Esophagus (tissue), 2 donors: ENCODE measurements around the gene YJEFN3. TPM values are rescaled to one million over a fixed set of nuclear protein-coding genes. Genes with fewer than 3 reads are reported as not detected.

ENCODE experiments used
- H3K27ac ChIP-seq, 2 donors: one replicate each; pipeline ENCODE4 v1.5.1; 2013; ENCODE audit warnings: low read depth in 2 of 2, mild to moderate bottlenecking in 2 of 2, inconsistent platforms in 1 of 2, low read length in 1 of 2, moderate library complexity in 1 of 2
- H3K27me3 ChIP-seq, 2 donors: one replicate each; pipeline ENCODE4 v1.6.1; 2013; ENCODE audit warnings: low read length in 2 of 2, control low read depth in 1 of 2, mild to moderate bottlenecking in 1 of 2; ENCODE audit not compliant: insufficient read depth in 2 of 2, control insufficient read depth in 1 of 2
- H3K36me3 ChIP-seq, 2 donors: one replicate each; pipeline ENCODE4 v1.6.1; 2013; ENCODE audit warnings: low read length in 1 of 2; ENCODE audit not compliant: control insufficient read depth in 2 of 2, insufficient read depth in 2 of 2
- H3K4me1 ChIP-seq, 2 donors: one replicate each; pipeline ENCODE4 v1.6.1; 2013; ENCODE audit warnings: low read length in 1 of 2; ENCODE audit not compliant: control insufficient read depth in 2 of 2, insufficient read depth in 2 of 2
- H3K4me3 ChIP-seq, 2 donors: one replicate each; pipeline ENCODE4 v1.5.1; 2013; ENCODE audit warnings: low read length in 2 of 2, mild to moderate bottlenecking in 2 of 2, low read depth in 1 of 2, moderate library complexity in 1 of 2
- H3K9me3 ChIP-seq, 2 donors: one replicate each; pipeline ENCODE4 v1.6.1; 2013; ENCODE audit warnings: mild to moderate bottlenecking in 2 of 2, low read depth in 1 of 2, low read length in 1 of 2, moderate library complexity in 1 of 2; ENCODE audit not compliant: control insufficient read depth in 2 of 2, insufficient read depth in 1 of 2
- WGBS, 2 donors: extraction: QIAGEN DNeasy Blood & Tissue Kit; methylation state at CpG; one replicate each; pipeline ENCODE4 v1.1.7; 2013; 5-methylcytosine and 5-hydroxymethylcytosine counted together
- polyA plus RNA-seq, 2 donors: library from polyadenylated mRNA; stranded (reverse); fragments of 200-250 nt; gene quantifications; one replicate each; pipeline ENCODE4 v1.2.3, GENCODE V29; 2013
- donor health status: healthy with polysubstance abuse.
- donor health status: Bipolar disorder and iron deficiency.

The YJEFN3 gene
- polyA plus RNA-seq, 2 donors: 1.6 to 7.3 TPM

GRCh38 chr19:19562665-19563347 lies 34.1 kb downstream of the YJEFN3 start:
- H3K27me3 ChIP-seq: no peaks in the 10 kb centered on the region
- H3K4me3 ChIP-seq: no peak overlapping the region
- H3K27ac ChIP-seq: no peak overlapping the region
- 73 to 75% methylated on average over 17 of the region's 17 CpGs for WGBS, 2 donors
- no peaks in the 10 kb centered on the region for H3K36me3 ChIP-seq
- H3K4me1 ChIP-seq: no peaks in the 10 kb centered on the region
- no peaks in the 10 kb centered on the region for H3K9me3 ChIP-seq

DNA sequence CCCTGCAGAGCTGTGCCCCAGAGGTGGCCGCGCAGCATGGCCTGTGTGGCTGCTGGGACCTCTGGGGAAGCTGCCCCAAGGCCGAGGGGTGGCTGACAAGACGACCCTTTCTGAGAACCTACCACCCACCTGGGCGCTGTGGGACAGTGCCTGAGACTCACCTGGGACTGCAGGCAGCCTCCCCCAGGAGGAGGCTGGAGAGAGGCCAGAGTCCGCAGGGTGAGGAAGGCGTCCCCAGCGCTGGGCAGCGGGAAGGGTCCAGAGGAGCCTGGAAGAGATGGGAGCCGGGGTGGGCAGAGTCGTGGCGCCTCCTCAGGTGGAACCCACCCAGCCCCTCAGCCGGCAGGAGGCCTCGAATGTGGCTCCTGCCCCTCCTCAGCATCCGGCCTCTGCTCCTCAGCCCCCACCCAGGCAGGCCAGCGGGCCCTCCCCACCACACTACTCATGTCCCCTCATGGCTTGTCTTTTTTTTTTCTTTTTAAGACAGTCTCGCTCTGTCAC lies 34.7 kb downstream of the YJEFN3 start:
- H3K27ac ChIP-seq: no peak overlapping the region
- 91 to 93% methylated on average over 17 of the region's 17 CpGs for WGBS, 2 donors

DNA sequence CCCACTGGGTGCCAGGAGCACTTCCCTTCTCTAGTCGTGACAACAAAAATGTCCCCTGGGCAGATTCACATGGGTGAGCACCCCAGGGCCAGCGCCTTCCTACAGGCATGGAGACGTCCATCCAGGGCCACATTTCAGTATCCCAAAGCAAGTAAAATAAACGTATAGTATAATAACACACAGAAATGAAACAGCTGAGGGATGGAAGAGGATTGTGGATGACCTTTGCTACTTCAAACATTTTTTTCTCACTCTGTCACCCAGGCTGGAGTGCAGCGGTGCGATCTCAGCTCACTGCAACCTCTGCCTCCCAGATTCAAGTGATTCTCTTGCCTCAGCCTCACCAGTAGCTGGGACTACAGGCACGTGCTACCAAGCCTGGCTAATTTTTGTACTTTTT lies 37.6 kb downstream of the YJEFN3 start:
- no peaks in the 10 kb centered on the region for H3K27me3 ChIP-seq
- no peak overlapping the region for H3K27ac ChIP-seq
- no peaks in the 10 kb centered on the region for H3K4me1 ChIP-seq
- no peak overlapping the region for H3K4me3 ChIP-seq
- no peaks in the 10 kb centered on the region for H3K9me3 ChIP-seq
- 68 to 76% methylated on average over 7 of the region's 7 CpGs for WGBS, 2 donors
- peaks cover 0 to 7% of the 10 kb centered on the region in 2 donors for H3K36me3 ChIP-seq

More for the DNA sequence above, 34.7 kb downstream of the YJEFN3 start:
- no peaks in the 10 kb centered on the region for H3K36me3 ChIP-seq
- H3K4me3 ChIP-seq: no peak overlapping the region
- H3K4me1 ChIP-seq: no peaks in the 10 kb centered on the region
- no peaks in the 10 kb centered on the region for H3K9me3 ChIP-seq
- H3K27me3 ChIP-seq: no peaks in the 10 kb centered on the region

GRCh38 chr19:19567391-19567790 lies 38.7 kb downstream of the YJEFN3 start:
- Histone ChIP-seq H3K36me3 (peaks cover 0 to 7% of the 10 kb centered on the region in 2 donors), H3K9me3 (no peaks in the 10 kb centered on the region), H3K27me3 (no peaks in the 10 kb centered on the region), H3K4me3 (no peak overlapping the region), H3K27ac (no peak overlapping the region), H3K4me1 (no peaks in the 10 kb centered on the region)
- 79 to 80% methylated on average over 3 of the region's 3 CpGs for WGBS, 2 donors

DNA sequence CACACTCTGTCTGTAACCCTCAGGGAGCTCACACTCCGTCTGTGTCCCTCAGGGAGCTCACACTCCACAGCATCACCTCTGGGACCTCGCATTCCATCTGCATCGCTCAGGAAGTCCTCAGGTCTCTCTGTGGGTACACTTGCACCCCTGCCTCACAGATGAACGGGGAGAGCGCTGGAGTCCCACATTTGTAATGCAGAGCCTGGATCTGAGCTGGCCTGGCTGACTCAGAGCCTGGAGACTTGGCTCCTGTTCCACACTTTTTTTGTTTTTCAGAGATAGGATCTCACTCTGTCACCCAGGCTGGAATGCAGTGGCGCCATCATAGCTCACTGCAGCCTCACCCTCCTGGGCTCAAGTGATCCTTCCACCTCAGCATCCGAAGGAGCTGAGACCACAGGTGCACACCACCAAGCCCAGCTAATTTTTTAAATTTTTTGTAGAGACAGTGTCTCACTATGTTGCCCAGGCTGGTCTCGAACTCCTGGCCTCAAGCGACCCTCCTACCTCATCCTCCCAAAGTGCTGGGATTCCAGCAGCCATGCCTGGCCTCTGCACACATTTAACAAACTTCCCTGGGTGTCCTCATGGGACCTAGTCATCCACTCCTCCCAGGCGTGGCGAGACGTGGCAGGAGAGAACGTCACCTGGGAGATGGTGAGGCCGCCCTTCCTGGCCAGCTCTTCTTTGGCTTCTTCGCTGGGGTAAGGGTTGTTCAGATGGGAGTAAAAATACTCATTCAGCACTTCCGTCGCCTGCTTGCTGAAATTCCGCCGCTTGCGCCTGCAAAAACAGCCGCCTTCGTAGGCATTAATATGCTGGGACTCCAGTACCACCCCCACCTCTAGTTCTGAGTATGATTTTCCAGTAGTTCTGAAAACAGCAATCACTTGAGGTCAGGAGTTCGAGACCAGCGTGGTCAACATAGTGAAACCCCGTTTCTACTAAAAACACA lies 40.4 kb downstream of the YJEFN3 start:
- H3K4me1 ChIP-seq: no peaks in the 10 kb centered on the region
- H3K27ac ChIP-seq: no peak overlapping the region
- H3K4me3 ChIP-seq: no peak overlapping the region
- H3K36me3 ChIP-seq: peaks cover 0 to 7% of the 10 kb centered on the region in 2 donors
- H3K27me3 ChIP-seq: no peaks in the 10 kb centered on the region
- H3K9me3 ChIP-seq: no peaks in the 10 kb centered on the region
- 89 to 90% methylated on average over 25 of the region's 25 CpGs for WGBS, 2 donors

DNA sequence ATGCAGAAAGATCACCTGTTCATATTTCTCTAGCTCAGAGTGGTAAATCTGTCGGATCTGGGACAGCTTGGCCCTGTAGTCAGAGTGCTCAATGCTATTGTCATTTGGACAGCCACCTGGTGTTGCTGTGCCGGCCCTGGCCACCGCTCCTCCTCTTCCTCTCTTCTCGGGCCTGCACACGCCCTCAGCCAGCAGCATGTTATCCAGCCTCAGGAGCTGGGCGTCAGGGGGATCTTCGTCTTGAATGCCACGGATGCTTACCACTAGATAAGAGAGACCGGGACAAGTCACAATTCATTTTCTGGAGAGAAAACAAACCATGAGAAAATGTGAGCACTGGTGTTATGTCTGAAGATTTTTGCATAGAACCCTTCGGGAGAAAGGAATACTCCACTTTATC lies 41.9 kb downstream of the YJEFN3 start:
- H3K9me3 ChIP-seq: no peaks in the 10 kb centered on the region
- H3K36me3 ChIP-seq: peaks cover 0 to 7% of the 10 kb centered on the region in 2 donors
- H3K4me3 ChIP-seq: no peak overlapping the region
- no peak overlapping the region for H3K27ac ChIP-seq
- H3K27me3 ChIP-seq: no peaks in the 10 kb centered on the region
- H3K4me1 ChIP-seq: no peaks in the 10 kb centered on the region
- 84 to 87% methylated on average over 10 of the region's 10 CpGs for WGBS, 2 donors

GRCh38 chr19:19571071-19571786 lies 42.5 kb downstream of the YJEFN3 start:
- peaks cover 0 to 7% of the 10 kb centered on the region in 2 donors for H3K36me3 ChIP-seq
- WGBS, 2 donors: 86 to 88% methylated on average over 11 of the region's 11 CpGs
- no peaks in the 10 kb centered on the region for H3K4me1 ChIP-seq
- H3K4me3 ChIP-seq: no peak overlapping the region
- H3K27me3 ChIP-seq: no peaks in the 10 kb centered on the region
- H3K27ac ChIP-seq: no peak overlapping the region
- no peaks in the 10 kb centered on the region for H3K9me3 ChIP-seq

- Histone ChIP-seq H3K36me3 (peaks cover 0 to 2% of the 10 kb centered on the region in 2 donors), H3K4me1 (no peaks in the 10 kb centered on the region), H3K4me3 (no peak overlapping the region), H3K27me3 (no peaks in the 10 kb centered on the region), H3K27ac (no peak overlapping the region), H3K9me3 (no peaks in the 10 kb centered on the region)
- WGBS, 2 donors: 70 to 77% methylated on average over 6 of the region's 6 CpGs
Measured at GRCh38 chr19:19575411-19575810, 46.7 kb downstream of the YJEFN3 start.

DNA sequence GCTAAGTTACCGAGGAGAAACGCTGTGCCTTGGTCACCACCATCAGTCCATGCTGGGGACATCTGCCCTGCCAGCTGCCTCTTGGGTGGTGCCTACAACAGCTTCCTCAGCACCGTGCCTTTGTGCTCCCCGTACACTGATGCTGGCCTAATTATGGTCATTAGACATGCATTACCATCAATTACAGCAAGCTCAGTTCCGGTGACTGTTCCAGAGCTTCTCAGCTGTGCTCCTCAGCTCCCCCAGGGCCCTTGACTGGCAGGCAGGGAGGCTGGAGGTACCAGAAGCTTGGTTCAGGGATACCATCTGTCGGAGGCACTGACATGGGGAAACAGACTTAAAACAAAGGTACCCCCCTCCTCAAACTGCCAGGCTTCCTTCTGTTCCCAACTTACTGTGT lies 49.5 kb downstream of the YJEFN3 start:
- WGBS, 2 donors: 90 to 92% methylated on average over 6 of the region's 6 CpGs
- H3K27ac ChIP-seq: no peak overlapping the region
- H3K36me3 ChIP-seq: no peaks in the 10 kb centered on the region

More for the DNA sequence above, 49.5 kb downstream of the YJEFN3 start:
- no peaks in the 10 kb centered on the region for H3K9me3 ChIP-seq
- H3K4me1 ChIP-seq: peaks cover 2 to 3% of the 10 kb centered on the region in 2 donors
- H3K4me3 ChIP-seq: no peak overlapping the region
- H3K27me3 ChIP-seq: no peaks in the 10 kb centered on the region
